IPS-18a (cell line): ENCODE measurements around the gene ZFPM1.

Experiments
- H3K27ac ChIP-seq: one replicate; pipeline ENCODE4 v1.5.1; 2013; ENCODE audit warnings: low read length
- H3K27me3 ChIP-seq: one replicate; pipeline ENCODE4 v1.6.1; 2013; ENCODE audit warnings: mild to moderate bottlenecking, low read length; ENCODE audit not compliant: control insufficient read depth, insufficient read depth
- H3K36me3 ChIP-seq: one replicate; pipeline ENCODE4 v1.6.1; 2013; ENCODE audit warnings: low read depth, low read length; ENCODE audit not compliant: control insufficient read depth
- H3K4me1 ChIP-seq: one replicate; pipeline ENCODE4 v1.6.1; 2013; ENCODE audit warnings: low read depth, low read length; ENCODE audit not compliant: control insufficient read depth
- H3K4me3 ChIP-seq: one replicate; pipeline ENCODE4 v1.5.1; 2013; ENCODE audit warnings: low read length
- H3K9ac ChIP-seq: one replicate; pipeline ENCODE4 v1.6.1; 2013; ENCODE audit warnings: mild to moderate bottlenecking, low read length, moderate library complexity
- H3K9me3 ChIP-seq: one replicate; pipeline ENCODE4 v1.6.1; 2013; ENCODE audit warnings: low read depth, low read length; ENCODE audit not compliant: control insufficient read depth

Gene ZFPM1

GRCh38 chr16:88503771-88504488 is 50.9 kb downstream of the ZFPM1 start:
- Histone ChIP-seq H3K27me3 (no peaks in the 10 kb centered on the region), H3K9me3 (no peaks in the 10 kb centered on the region), H3K4me1 (no peaks in the 10 kb centered on the region), H3K36me3 (no peaks in the 10 kb centered on the region), H3K9ac (no peak overlapping the region), H3K27ac (no peak overlapping the region), H3K4me3 (no peak overlapping the region)

GRCh38 chr16:88504489-88505404 is 51.7 kb downstream of the ZFPM1 start:
- no peak overlapping the region for H3K9ac ChIP-seq
- no peak overlapping the region for H3K27ac ChIP-seq
- no peaks in the 10 kb centered on the region for H3K27me3 ChIP-seq
- no peak overlapping the region for H3K4me3 ChIP-seq
- no peaks in the 10 kb centered on the region for H3K9me3 ChIP-seq
- H3K36me3 ChIP-seq, result no peaks in the 10 kb centered on the region
- no peaks in the 10 kb centered on the region for H3K4me1 ChIP-seq

GRCh38 chr16:88505405-88506082 is 52.5 kb downstream of the ZFPM1 start:
- H3K27ac ChIP-seq, result no peak overlapping the region

GRCh38 chr16:88506723-88507122 is 53.6 kb downstream of the ZFPM1 start:
- no peaks in the 10 kb centered on the region for H3K4me1 ChIP-seq

More at GRCh38 chr16:88505405-88506082, 52.5 kb downstream of the ZFPM1 start:
- no peaks in the 10 kb centered on the region for H3K36me3 ChIP-seq
- no peak overlapping the region for H3K4me3 ChIP-seq
- H3K9me3 ChIP-seq, result no peaks in the 10 kb centered on the region
- H3K9ac ChIP-seq, result no peak overlapping the region
- H3K27me3 ChIP-seq, result no peaks in the 10 kb centered on the region
- no peaks in the 10 kb centered on the region for H3K4me1 ChIP-seq

GRCh38 chr16:88507231-88507743 is 54.2 kb downstream of the ZFPM1 start:
- Histone ChIP-seq H3K9me3 (no peaks in the 10 kb centered on the region), H3K4me1 (no peaks in the 10 kb centered on the region), H3K9ac (no peak overlapping the region), H3K27me3 (no peaks in the 10 kb centered on the region), H3K4me3 (no peak overlapping the region), H3K36me3 (no peaks in the 10 kb centered on the region), H3K27ac (no peak overlapping the region)

More at GRCh38 chr16:88506723-88507122, 53.6 kb downstream of the ZFPM1 start:
- H3K36me3 ChIP-seq, result no peaks in the 10 kb centered on the region
- no peaks in the 10 kb centered on the region for H3K27me3 ChIP-seq
- no peak overlapping the region for H3K27ac ChIP-seq
- H3K9me3 ChIP-seq, result no peaks in the 10 kb centered on the region
- no peak overlapping the region for H3K4me3 ChIP-seq
- H3K9ac ChIP-seq, result no peak overlapping the region

GRCh38 chr16:88508376-88508867 is 55.3 kb downstream of the ZFPM1 start:
- no peak overlapping the region for H3K27ac ChIP-seq
- H3K36me3 ChIP-seq, result no peaks in the 10 kb centered on the region
- H3K4me3 ChIP-seq, result no peak overlapping the region
- H3K9ac ChIP-seq, result no peak overlapping the region
- H3K27me3 ChIP-seq, result no peaks in the 10 kb centered on the region
- H3K4me1 ChIP-seq, result no peaks in the 10 kb centered on the region
- H3K9me3 ChIP-seq, result no peaks in the 10 kb centered on the region

GRCh38 chr16:88508868-88509748 is 56.0 kb downstream of the ZFPM1 start:
- no peaks in the 10 kb centered on the region for H3K4me1 ChIP-seq
- H3K9ac ChIP-seq, result no peak overlapping the region
- H3K27ac ChIP-seq, result no peak overlapping the region

GRCh38 chr16:88509749-88510069 is 56.6 kb downstream of the ZFPM1 start:
- Histone ChIP-seq H3K27ac (no peak overlapping the region), H3K9ac (no peak overlapping the region), H3K4me1 (no peaks in the 10 kb centered on the region), H3K27me3 (no peaks in the 10 kb centered on the region), H3K4me3 (no peak overlapping the region), H3K36me3 (no peaks in the 10 kb centered on the region), H3K9me3 (no peaks in the 10 kb centered on the region)

More at GRCh38 chr16:88508868-88509748, 56.0 kb downstream of the ZFPM1 start:
- H3K27me3 ChIP-seq, result no peaks in the 10 kb centered on the region
- no peak overlapping the region for H3K4me3 ChIP-seq
- no peaks in the 10 kb centered on the region for H3K36me3 ChIP-seq
- H3K9me3 ChIP-seq, result no peaks in the 10 kb centered on the region

- Histone ChIP-seq H3K4me1 (no peaks in the 10 kb centered on the region), H3K9ac (no peak overlapping the region), H3K36me3 (no peaks in the 10 kb centered on the region), H3K27me3 (no peaks in the 10 kb centered on the region), H3K4me3 (no peak overlapping the region), H3K9me3 (no peaks in the 10 kb centered on the region), H3K27ac (no peak overlapping the region)
Observed at GRCh38 chr16:88510091-88510994, 57.3 kb downstream of the ZFPM1 start.

GRCh38 chr16:88511060-88511459 is 58.0 kb downstream of the ZFPM1 start:
- no peaks in the 10 kb centered on the region for H3K9me3 ChIP-seq
- H3K4me1 ChIP-seq, result no peaks in the 10 kb centered on the region
- no peak overlapping the region for H3K4me3 ChIP-seq
- no peaks in the 10 kb centered on the region for H3K27me3 ChIP-seq
- H3K27ac ChIP-seq, result no peak overlapping the region
- no peaks in the 10 kb centered on the region for H3K36me3 ChIP-seq
- H3K9ac ChIP-seq, result no peak overlapping the region
